H1 (cell line): ENCODE data around the gene GRIA3. TPM values are rescaled to one million over a fixed set of nuclear protein-coding genes. Genes with fewer than 3 reads are reported as not detected.
A peak's percentile ranks its signal among the peaks of the same experiment; 100 is the strongest.

Source experiments
- CTCF ChIA-PET: fragments of 300-600 bp; sonication (Branson Sonifier 250); formaldehyde crosslinking; loops from one replicate; lab custom pipeline; 2021; ENCODE audit not compliant: partially characterized antibody; lab: Charles Lee
- POLR2A ChIA-PET: fragments of 300-600 bp; sonication (Branson Sonifier 250); formaldehyde crosslinking; loops from one replicate; lab custom pipeline; 2021; ENCODE audit warnings: inconsistent platforms; ENCODE audit not compliant: partially characterized antibody; lab: Charles Lee
- DNase-seq, 2 experiments: peaks; one replicate each; pipeline versions ENCODE4 v3.0.0 to v3.0.0-alpha.2; 2010 to 2022; ENCODE audit warnings: low spot score in 2 of 2, low read depth in 1 of 2, mixed read lengths in 1 of 2
- FAIRE-seq: peaks from 2 replicates; lab custom pipeline; 2011; peaks lifted over from hg19 to GRCh38; lab: Jason Lieb, UNC
- H2AFZ ChIP-seq: 2 replicates; pipeline ENCODE4 v1.8.1; 2012; ENCODE audit warnings: low read length, inconsistent platforms
- H2AK5ac ChIP-seq: 2 replicates; pipeline ENCODE4 v1.6.1; 2013; ENCODE audit warnings: low read depth, low read length
- H2BK120ac ChIP-seq: replicated peaks from 2 replicates; pipeline ENCODE3; 2013; ENCODE audit warnings: low read depth, low read length, inconsistent platforms
- H2BK12ac ChIP-seq: 2 replicates; pipeline ENCODE4 v1.6.1; 2013; ENCODE audit warnings: low read depth, low read length
- H2BK15ac ChIP-seq: 2 replicates; pipeline ENCODE4 v1.6.1; 2013; ENCODE audit warnings: low read length
- H2BK20ac ChIP-seq: 2 replicates; pipeline ENCODE4 v1.6.1; 2013; ENCODE audit warnings: low read length
- H2BK5ac ChIP-seq: 2 replicates; pipeline ENCODE4 v1.6.1; 2013; ENCODE audit warnings: low read depth, low read length
- H3K14ac ChIP-seq: 2 replicates; pipeline ENCODE4 v1.6.1; 2013; ENCODE audit warnings: inconsistent platforms; ENCODE audit not compliant: insufficient read length
- H3K18ac ChIP-seq: 2 replicates; pipeline ENCODE4 v1.6.1; 2013; ENCODE audit warnings: low read length; ENCODE audit errors: extremely low read depth
- H3K23ac ChIP-seq: 2 replicates; pipeline ENCODE4 v1.6.1; 2013; ENCODE audit warnings: inconsistent platforms; ENCODE audit not compliant: insufficient read length
- H3K23me2 ChIP-seq: 2 replicates; pipeline ENCODE4 v1.6.1; 2013; ENCODE audit warnings: low read depth, low read length
- H3K27ac ChIP-seq: 2 replicates; pipeline ENCODE4 v1.6.1; 2011; ENCODE audit warnings: low read depth, low read length, inconsistent platforms
- H3K27me3 ChIP-seq, 4 experiments: replicated peaks in 1 of 4; 1 replicate in 1 of 4; 2 replicates in 3 of 4; pipeline versions ENCODE4 v1.6.1 to v1.8.1; 2011 to 2013; ENCODE audit warnings: low read length in 3 of 4, mild to moderate bottlenecking in 3 of 4, inconsistent platforms in 2 of 4, mixed read lengths in 2 of 4, moderate library complexity in 1 of 4; ENCODE audit not compliant: control insufficient read depth in 3 of 4, insufficient read depth in 3 of 4; ENCODE audit errors: extremely low read depth in 1 of 4
- H3K36me3 ChIP-seq, 4 experiments: 2 replicates each; pipeline versions ENCODE4 v1.6.1 to v1.8.1; 2011 to 2013; ENCODE audit warnings: mild to moderate bottlenecking in 4 of 4, low read length in 3 of 4, moderate library complexity in 2 of 4, control low read depth in 1 of 4, inconsistent platforms in 1 of 4; ENCODE audit not compliant: insufficient read depth in 4 of 4, control insufficient read depth in 2 of 4
- H3K4ac ChIP-seq: replicated peaks from 2 replicates; pipeline ENCODE3; 2013; ENCODE audit warnings: low read length, low read depth, mixed read lengths, inconsistent platforms; ENCODE audit not compliant: insufficient read length
- H3K4me1 ChIP-seq, 4 experiments: replicated peaks in 1 of 4; 1 replicate in 1 of 4; 2 replicates in 3 of 4; pipeline versions ENCODE4 v1.6.1 to v1.8.1; 2011 to 2013; ENCODE audit warnings: low read length in 3 of 4, inconsistent platforms in 2 of 4, mixed read lengths in 1 of 4; ENCODE audit not compliant: insufficient read depth in 4 of 4, control insufficient read depth in 3 of 4
- H3K4me2 ChIP-seq, 2 experiments: 2 replicates each; pipeline versions ENCODE4 v1.6.1 to v1.8.1; 2011 to 2013; ENCODE audit warnings: low read depth in 2 of 2, low read length in 2 of 2, control low read depth in 1 of 2, inconsistent platforms in 1 of 2, mild to moderate bottlenecking in 1 of 2; ENCODE audit not compliant: insufficient read depth in 1 of 2
- H3K4me3 ChIP-seq, 4 experiments: fragments of 200-600, 300-600 bp in 1 of 4; sonication (generic), shearing (Covaris generic), sonication (Bioruptor Twin) in 1 of 4; 2 replicates each; pipeline versions ENCODE4 v1.5.1 to v1.8.1; 2011 to 2016; ENCODE audit warnings: low read length in 4 of 4, low read depth in 3 of 4, control low read depth in 2 of 4, inconsistent platforms in 2 of 4, mild to moderate bottlenecking in 2 of 4, mixed read lengths in 1 of 4, moderate library complexity in 1 of 4; ENCODE audit not compliant: insufficient read depth in 2 of 4; ENCODE audit errors: extremely low read depth in 1 of 4
- H3K56ac ChIP-seq: replicated peaks from 2 replicates; pipeline ENCODE3; 2013; ENCODE audit warnings: low read depth, mild to moderate bottlenecking, mixed read lengths, low read length, inconsistent platforms; ENCODE audit not compliant: insufficient read length
- H3K79me1 ChIP-seq: 2 replicates; pipeline ENCODE4 v1.6.1; 2013; ENCODE audit warnings: low read depth, low read length, control low read depth
- H3K79me2 ChIP-seq, 2 experiments: 2 replicates each; pipeline versions ENCODE4 v1.6.1 to v1.8.1; 2012 to 2013; ENCODE audit warnings: low read length in 2 of 2, mild to moderate bottlenecking in 2 of 2, inconsistent platforms in 1 of 2; ENCODE audit not compliant: insufficient read depth in 2 of 2, control insufficient read depth in 1 of 2
- H3K9ac ChIP-seq, 4 experiments: replicated peaks in 1 of 4; 1 replicate in 1 of 4; 2 replicates in 3 of 4; pipeline versions ENCODE4 v1.6.1 to v1.8.1; 2011 to 2013; ENCODE audit warnings: low read depth in 3 of 4, low read length in 3 of 4, control low read depth in 2 of 4, mild to moderate bottlenecking in 2 of 4, moderate library complexity in 2 of 4, inconsistent platforms in 1 of 4; ENCODE audit errors: extremely low read depth in 1 of 4
- H3K9me3 ChIP-seq, 2 experiments: 2 replicates each; pipeline versions ENCODE4 v1.6.1 to v1.8.1; 2012 to 2013; ENCODE audit warnings: mild to moderate bottlenecking in 2 of 2, moderate library complexity in 2 of 2, control low read depth in 1 of 2, inconsistent platforms in 1 of 2, low read depth in 1 of 2, low read length in 1 of 2, mixed read lengths in 1 of 2; ENCODE audit not compliant: insufficient read depth in 2 of 2
- H4K20me1 ChIP-seq, 2 experiments: replicated peaks in 1 of 2; 2 replicates each; pipeline versions ENCODE3 to v1.8.1; 2011 to 2013; ENCODE audit warnings: inconsistent platforms in 2 of 2, low read length in 2 of 2, mild to moderate bottlenecking in 1 of 2; ENCODE audit not compliant: insufficient read depth in 2 of 2, control insufficient read depth in 1 of 2
- H4K5ac ChIP-seq: 2 replicates; pipeline ENCODE4 v1.6.1; 2013; ENCODE audit warnings: low read length, low read depth, mixed read lengths, inconsistent platforms; ENCODE audit not compliant: insufficient read length
- H4K8ac ChIP-seq: 2 replicates; pipeline ENCODE4 v1.8.0; 2013; ENCODE audit warnings: mild to moderate bottlenecking, moderate library complexity, low read length, inconsistent platforms; ENCODE audit not compliant: insufficient read depth; ENCODE audit errors: extremely low read depth
- H4K91ac ChIP-seq: replicated peaks from 2 replicates; pipeline ENCODE3; 2013; ENCODE audit warnings: low read length, mixed read lengths, inconsistent platforms; ENCODE audit not compliant: insufficient read length
- BACH1 ChIP-seq: IDR thresholded peaks from 2 replicates; pipeline ENCODE4 v1.6.1; 2012; ENCODE audit warnings: low read length, improper control_type of control experiment
- CBX8 ChIP-seq: fragments of 300-800, 300-1000 bp; sonication (generic); IDR thresholded peaks from 2 replicates; pipeline ENCODE4 v1.7.1; 2016; ENCODE audit warnings: low read depth, low read length, borderline replicate concordance
- CHD2 ChIP-seq: IDR thresholded peaks from 2 replicates; pipeline ENCODE4 v1.6.1; 2012; ENCODE audit warnings: low read length, improper control_type of control experiment
- EP300 ChIP-seq, 2 experiments: IDR thresholded peaks; 1 replicate in 1 of 2; 2 replicates in 1 of 2; pipeline ENCODE4 v1.6.1; 2011 to 2012; ENCODE audit warnings: low read depth in 2 of 2, low read length in 2 of 2, mild to moderate bottlenecking in 2 of 2, borderline replicate concordance in 1 of 2, inconsistent platforms in 1 of 2, moderate library complexity in 1 of 2
- KDM4A ChIP-seq: IDR thresholded peaks from one replicate; pipeline ENCODE4 v1.7.1; 2012; ENCODE audit warnings: low read depth, mild to moderate bottlenecking, moderate library complexity, low read length, inconsistent platforms; ENCODE audit not compliant: severe bottlenecking
- POLR2A ChIP-seq, 2 experiments: IDR thresholded peaks; 1 replicate in 1 of 2; 2 replicates in 1 of 2; pipeline ENCODE4 v1.6.1; 2011; ENCODE audit warnings: low read depth in 2 of 2, low read length in 2 of 2, mild to moderate bottlenecking in 2 of 2; ENCODE audit errors: control extremely low read depth in 1 of 2
- RBBP5 ChIP-seq: IDR thresholded peaks from 2 replicates; pipeline ENCODE4 v1.7.1; 2012; ENCODE audit warnings: low read depth, mild to moderate bottlenecking, inconsistent platforms, low read length, moderate library complexity, borderline replicate concordance
- SIN3A ChIP-seq, 2 experiments: IDR thresholded peaks in 1 of 2; conservative IDR thresholded peaks in 1 of 2; 2 replicates each; pipeline ENCODE4 v1.6.1; 2011 to 2012; ENCODE audit warnings: low read length in 2 of 2, improper control_type of control experiment in 1 of 2, low read depth in 1 of 2, mild to moderate bottlenecking in 1 of 2
- TBP ChIP-seq: IDR thresholded peaks from 2 replicates; pipeline ENCODE4 v1.6.1; 2011; ENCODE audit warnings: low read depth, low read length, improper control_type of control experiment
- WGBS, 2 experiments: shearing (Covaris generic) in 1 of 2; methylation state at CpG; one replicate each; pipeline versions ENCODE4 v1.1.6 to v1.1.7; 2013 to 2015; ENCODE audit warnings: low lambda C conversion rate in 2 of 2, mixed read lengths in 2 of 2, inconsistent platforms in 1 of 2, low coverage in 1 of 2, missing lambda C conversion rate in 1 of 2; ENCODE audit not compliant: insufficient replicate concordance in 2 of 2, insufficient coverage in 1 of 2, insufficient read length in 1 of 2; ENCODE audit errors: extremely low coverage in 1 of 2, missing lambda C conversion rate in 1 of 2; 5-methylcytosine and 5-hydroxymethylcytosine counted together
- polyA plus RNA-seq, 7 experiments: library from polyadenylated mRNA; depleted of rRNA in 3 of 7; stranded (reverse) in 5 of 7; unstranded in 2 of 7; fragments of >200 nt in 5 of 7; fragments of 200-250 nt in 2 of 7; gene quantifications; 1 replicate in 5 of 7; 2 replicates in 1 of 7; 4 replicates in 1 of 7; pipeline versions ENCODE4 v1.2.1 to v1.2.3, GENCODE V29; 2011 to 2013; ENCODE audit warnings: missing spikeins in 2 of 7, mixed read lengths in 2 of 7
- total RNA-seq: library from RNA; stranded (reverse); fragmentation: NEBNext Ultra II Directional; extraction: Animal tissue kit (Norgen Biotek cat#: 25700); gene quantifications from 2 replicates; pipeline ENCODE4 v1.2.1, GENCODE V29; 2021
- TF ChIP-seq, protein P1 (sequence below): IDR thresholded peaks from 2 replicates; pipeline ENCODE4 v1.6.1; 2011; ENCODE audit warnings: low read depth, mild to moderate bottlenecking, low read length; ENCODE audit not compliant: insufficient read depth
- TF ChIP-seq, protein P2 (sequence below): IDR thresholded peaks from 2 replicates; pipeline ENCODE4 v1.6.1; 2012; ENCODE audit warnings: low read length, inconsistent platforms

GRIA3 gene
- total and polyA plus RNA-seq, 2 of the 8 experiments (the other 6 are each of a cell fraction or from before 2014, with no cell fraction given): 2.6 to 3.0 TPM

DNA sequence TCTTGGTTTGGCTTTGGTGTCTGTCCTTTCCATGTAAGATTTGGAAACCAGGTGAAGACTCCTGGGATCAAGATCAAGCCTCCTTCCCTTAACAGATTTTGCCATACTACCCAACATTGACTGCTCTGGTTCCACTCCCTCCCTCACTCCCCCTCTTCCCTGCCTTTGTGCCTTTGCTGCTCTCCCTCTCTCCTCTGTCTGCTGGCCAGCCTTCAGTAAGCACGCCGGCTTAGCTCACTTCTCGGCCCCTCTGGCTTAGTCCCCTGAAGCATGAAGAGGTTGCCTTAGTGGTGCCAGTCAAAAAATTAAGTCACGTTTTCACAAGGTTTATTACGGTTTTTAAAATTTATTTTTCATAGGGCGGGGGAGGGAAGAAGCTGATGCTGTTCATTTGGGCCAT, 6.0 kb downstream of the GRIA3 start:
- 28% methylated on average over 4 of the region's 6 CpGs; no CpG with 5 or more reads in 1 of the 2 experiments for WGBS, 2 experiments
- H3K9ac ChIP-seq: no peak overlapping the region
- no peak overlapping the region for H2AFZ ChIP-seq
- no peak overlapping the region for H2AK5ac ChIP-seq
- no peak overlapping the region for H4K91ac ChIP-seq
- H3K4me2 ChIP-seq: no peak overlapping the region
- no peak overlapping the region for H3K18ac ChIP-seq
- peak; percentile 32 for FAIRE-seq
- H3K23me2 ChIP-seq: peaks cover under 1% of the 10 kb centered on the region; the same call in 1 of the 2 replicates
- no peak overlapping the region for H3K4me3 ChIP-seq
- peaks cover 0 to 7% (median 5%) of the 10 kb centered on the region in 4 experiments; a peak in 3 of 7 replicates for H3K27me3 ChIP-seq
- no peak overlapping the region for H4K8ac ChIP-seq
- H3K23ac ChIP-seq: no peak overlapping the region
- H4K20me1 ChIP-seq: no peaks in the 10 kb centered on the region
- ChIA-PET CTCF (interaction anchor here (1.6 to 3.6 kb wide), 2 partner anchors 9 to 12 kb away, joined by 3 to 22 read pairs; no protein-coding TSS in a partner anchor), POLR2A (interaction anchor here (0.6 kb wide), 1 partner anchor 381 kb away, joined by 3 read pairs; no protein-coding TSS in a partner anchor)
- no peak overlapping the region for H3K27ac ChIP-seq
- H2BK20ac ChIP-seq: no peak overlapping the region
- no peak for DNase-seq
- no peak overlapping the region for H2BK15ac ChIP-seq
- H3K79me1 ChIP-seq: no peaks in the 10 kb centered on the region
- H4K5ac ChIP-seq: no peak overlapping the region
- no peak overlapping the region for H3K56ac ChIP-seq
- H3K4me1 ChIP-seq: peaks cover 0 to 2% (median 0%) of the 10 kb centered on the region in 4 experiments; a peak in 1 of 7 replicates
- no peak overlapping the region for H2BK120ac ChIP-seq
- H2BK5ac ChIP-seq: no peak overlapping the region
- no peaks in the 10 kb centered on the region for H3K36me3 ChIP-seq
- no peak overlapping the region for H3K4ac ChIP-seq
- H3K9me3 ChIP-seq: no peaks in the 10 kb centered on the region
- no peaks in the 10 kb centered on the region for H3K79me2 ChIP-seq
- no peak overlapping the region for H3K14ac ChIP-seq
- no peak overlapping the region for H2BK12ac ChIP-seq
- no peak for TF ChIP-seq CBX8
- TF ChIP-seq, protein P1, sequence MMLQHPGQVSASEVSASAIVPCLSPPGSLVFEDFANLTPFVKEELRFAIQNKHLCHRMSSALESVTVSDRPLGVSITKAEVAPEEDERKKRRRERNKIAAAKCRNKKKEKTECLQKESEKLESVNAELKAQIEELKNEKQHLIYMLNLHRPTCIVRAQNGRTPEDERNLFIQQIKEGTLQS: no peak
- no peak for TF ChIP-seq TBP
- no peak for TF ChIP-seq CHD2
- no peak for TF ChIP-seq SIN3A (conservative IDR thresholded peaks at IDR 0.05 in 1 of 2, IDR thresholded peaks at IDR 0.05 in 1 of 2; ENCODE audit: low read depth in 1 of 2, low read length in 2 of 2)
- no peak for TF ChIP-seq BACH1
- TF ChIP-seq POLR2A (IDR thresholded peaks at IDR 0.05; ENCODE audit: control extremely low read depth in 1 of 2, low read depth in 2 of 2, low read length in 2 of 2): no peak
- TF ChIP-seq KDM4A: no peak
- TF ChIP-seq, protein P2, sequence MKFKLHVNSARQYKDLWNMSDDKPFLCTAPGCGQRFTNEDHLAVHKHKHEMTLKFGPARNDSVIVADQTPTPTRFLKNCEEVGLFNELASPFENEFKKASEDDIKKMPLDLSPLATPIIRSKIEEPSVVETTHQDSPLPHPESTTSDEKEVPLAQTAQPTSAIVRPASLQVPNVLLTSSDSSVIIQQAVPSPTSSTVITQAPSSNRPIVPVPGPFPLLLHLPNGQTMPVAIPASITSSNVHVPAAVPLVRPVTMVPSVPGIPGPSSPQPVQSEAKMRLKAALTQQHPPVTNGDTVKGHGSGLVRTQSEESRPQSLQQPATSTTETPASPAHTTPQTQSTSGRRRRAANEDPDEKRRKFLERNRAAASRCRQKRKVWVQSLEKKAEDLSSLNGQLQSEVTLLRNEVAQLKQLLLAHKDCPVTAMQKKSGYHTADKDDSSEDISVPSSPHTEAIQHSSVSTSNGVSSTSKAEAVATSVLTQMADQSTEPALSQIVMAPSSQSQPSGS: no peak
- no peak for TF ChIP-seq EP300 (IDR thresholded peaks at IDR 0.05; ENCODE audit: borderline replicate concordance in 1 of 2, low read depth in 2 of 2, low read length in 2 of 2)
- no peak for TF ChIP-seq RBBP5
